GM12864 (cell line): ENCODE data around the gene IGFBP7.
"Not testable (repeated sequence)": the region's sequence is repeated elsewhere in the genome, so short reads cannot be mapped to it uniquely, and the experiment has no call there.

Source experiments
- DNase-seq: peaks from one replicate; pipeline ENCODE4 v3.0.0-alpha.2; 2011; ENCODE audit warnings: low read depth
- H3K4me3 ChIP-seq: 2 replicates; pipeline ENCODE4 v1.5.1; 2011; ENCODE audit warnings: mild to moderate bottlenecking, low read depth, low read length, control low read depth
- TF ChIP-seq, protein P1 (sequence below): IDR thresholded peaks from 2 replicates; pipeline ENCODE4 v1.5.1; 2011; ENCODE audit warnings: low read depth, mild to moderate bottlenecking, moderate library complexity, low read length, control low read depth, inconsistent platforms; ENCODE audit errors: missing control alignments

IGFBP7 gene

GRCh38 chr4:57065730-57066482 lies 44.3 kb downstream of the IGFBP7 start:
- TF ChIP-seq, protein P1, sequence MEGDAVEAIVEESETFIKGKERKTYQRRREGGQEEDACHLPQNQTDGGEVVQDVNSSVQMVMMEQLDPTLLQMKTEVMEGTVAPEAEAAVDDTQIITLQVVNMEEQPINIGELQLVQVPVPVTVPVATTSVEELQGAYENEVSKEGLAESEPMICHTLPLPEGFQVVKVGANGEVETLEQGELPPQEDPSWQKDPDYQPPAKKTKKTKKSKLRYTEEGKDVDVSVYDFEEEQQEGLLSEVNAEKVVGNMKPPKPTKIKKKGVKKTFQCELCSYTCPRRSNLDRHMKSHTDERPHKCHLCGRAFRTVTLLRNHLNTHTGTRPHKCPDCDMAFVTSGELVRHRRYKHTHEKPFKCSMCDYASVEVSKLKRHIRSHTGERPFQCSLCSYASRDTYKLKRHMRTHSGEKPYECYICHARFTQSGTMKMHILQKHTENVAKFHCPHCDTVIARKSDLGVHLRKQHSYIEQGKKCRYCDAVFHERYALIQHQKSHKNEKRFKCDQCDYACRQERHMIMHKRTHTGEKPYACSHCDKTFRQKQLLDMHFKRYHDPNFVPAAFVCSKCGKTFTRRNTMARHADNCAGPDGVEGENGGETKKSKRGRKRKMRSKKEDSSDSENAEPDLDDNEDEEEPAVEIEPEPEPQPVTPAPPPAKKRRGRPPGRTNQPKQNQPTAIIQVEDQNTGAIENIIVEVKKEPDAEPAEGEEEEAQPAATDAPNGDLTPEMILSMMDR = no peak
- no peak for DNase-seq
- H3K4me3 ChIP-seq = no peak overlapping the region

DNA sequence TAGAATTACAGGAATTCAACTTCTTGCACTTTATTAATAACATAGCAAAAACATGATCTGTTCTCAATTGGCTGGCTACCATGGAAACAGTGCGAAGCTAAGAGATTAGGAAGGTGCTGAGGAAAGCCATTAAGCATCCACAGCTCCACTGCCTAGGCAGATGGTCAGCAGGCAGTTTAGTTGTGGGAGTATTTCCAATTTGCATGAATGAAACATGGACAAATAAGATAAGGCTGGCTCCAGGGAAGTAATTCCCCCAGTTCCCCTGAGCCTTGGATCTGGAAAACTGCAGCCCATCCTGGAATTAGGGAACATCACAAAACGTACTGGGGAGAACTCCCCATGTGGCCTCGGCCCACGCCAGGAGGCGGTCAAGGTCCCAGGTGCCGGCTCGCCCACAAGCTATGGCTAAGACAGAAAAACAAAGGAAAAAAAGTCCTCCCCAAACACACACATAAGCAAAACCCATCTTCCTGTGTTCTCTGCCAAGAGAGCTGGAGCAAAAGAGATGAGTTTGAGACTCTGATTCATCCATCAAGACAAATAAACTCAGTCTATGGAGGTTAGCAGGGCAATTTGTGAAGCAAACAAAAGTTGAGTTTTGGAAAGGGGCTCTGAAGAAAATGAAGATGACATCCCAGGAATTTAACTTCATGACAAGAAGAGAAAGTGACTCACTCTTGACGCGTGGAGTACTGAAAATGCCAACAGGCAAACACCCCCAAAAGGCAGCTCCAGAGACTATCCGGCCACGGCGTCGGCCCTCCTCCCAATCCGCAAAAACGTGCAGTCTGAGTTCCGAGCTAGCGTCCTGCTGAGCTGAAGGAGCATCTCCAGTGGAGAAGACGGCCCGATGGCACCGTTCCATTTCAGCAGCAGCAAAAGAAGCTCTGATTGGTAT lies 45.1 kb downstream of the IGFBP7 start:
- TF ChIP-seq, protein P1 = no peak
- no peak for DNase-seq
- no peak overlapping the region for H3K4me3 ChIP-seq

DNA sequence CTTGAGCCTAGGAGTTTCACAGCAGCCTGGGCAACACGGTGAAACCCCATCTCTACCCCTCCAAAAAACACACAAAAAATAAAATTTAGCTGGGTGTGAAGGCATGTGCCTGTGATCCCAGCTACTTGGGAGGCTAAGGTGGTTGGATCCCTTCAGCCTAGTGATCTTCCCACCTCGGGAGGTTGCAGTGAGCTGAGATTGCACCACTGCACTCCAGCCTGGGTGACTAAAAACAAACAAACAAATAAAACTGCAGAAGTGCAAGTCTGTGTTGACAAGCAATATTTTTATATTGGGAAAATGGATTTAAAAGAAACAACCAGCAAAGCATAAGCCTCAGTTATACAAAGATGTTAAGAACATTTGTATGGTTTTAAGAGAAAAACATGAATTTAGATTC lies 46.1 kb downstream of the IGFBP7 start:
- H3K4me3 ChIP-seq = no peak overlapping the region
- TF ChIP-seq, protein P1 = no peak

DNA sequence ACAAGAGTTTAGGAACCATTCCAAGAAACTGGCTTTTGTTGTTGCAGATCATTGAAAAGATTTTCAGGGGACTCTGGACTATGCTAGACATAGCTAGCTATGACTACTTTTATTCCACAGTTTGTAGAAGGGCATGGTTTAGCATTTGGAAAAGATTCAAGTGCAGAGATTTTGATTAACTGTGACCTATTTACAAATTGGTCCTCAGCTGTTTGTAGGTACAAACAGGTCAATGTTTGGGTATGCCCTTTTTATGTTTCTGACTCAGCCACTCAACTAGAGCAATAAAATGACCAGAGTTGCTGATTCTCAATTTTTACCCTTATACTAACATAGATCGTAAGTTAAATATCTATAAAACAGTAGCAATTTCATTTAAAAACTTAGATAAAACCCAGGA lies 46.7 kb downstream of the IGFBP7 start:
- TF ChIP-seq, protein P1 = no peak
- no peak for DNase-seq
- H3K4me3 ChIP-seq = no peak overlapping the region

More for the DNA sequence above, 46.1 kb downstream of the IGFBP7 start:
- no peak for DNase-seq

- no peak overlapping the region for H3K4me3 ChIP-seq
- TF ChIP-seq, protein P1 = no peak
- DNase-seq = no peak
These were observed 48.8 kb downstream of the IGFBP7 start for GRCh38 chr4:57061395-57061794.

DNA sequence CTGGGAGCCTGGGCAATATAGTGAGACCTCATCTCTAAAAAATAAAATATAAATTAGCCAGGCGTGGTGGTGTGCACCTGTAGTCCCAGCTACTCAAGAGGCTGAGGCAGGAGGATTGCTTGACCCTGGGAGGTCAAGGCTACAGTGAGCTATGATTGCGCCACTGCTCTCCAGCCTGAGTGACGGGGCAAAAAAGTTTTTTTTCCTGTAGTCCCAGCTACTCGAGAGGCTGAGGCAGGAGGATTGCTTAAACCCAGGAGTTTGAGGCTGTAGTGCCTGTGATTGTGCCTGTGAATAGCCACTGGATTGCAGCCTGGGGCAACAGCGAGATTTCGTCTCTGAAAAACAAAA lies 49.5 kb downstream of the IGFBP7 start:
- DNase-seq = not testable (repeated sequence)

DNA sequence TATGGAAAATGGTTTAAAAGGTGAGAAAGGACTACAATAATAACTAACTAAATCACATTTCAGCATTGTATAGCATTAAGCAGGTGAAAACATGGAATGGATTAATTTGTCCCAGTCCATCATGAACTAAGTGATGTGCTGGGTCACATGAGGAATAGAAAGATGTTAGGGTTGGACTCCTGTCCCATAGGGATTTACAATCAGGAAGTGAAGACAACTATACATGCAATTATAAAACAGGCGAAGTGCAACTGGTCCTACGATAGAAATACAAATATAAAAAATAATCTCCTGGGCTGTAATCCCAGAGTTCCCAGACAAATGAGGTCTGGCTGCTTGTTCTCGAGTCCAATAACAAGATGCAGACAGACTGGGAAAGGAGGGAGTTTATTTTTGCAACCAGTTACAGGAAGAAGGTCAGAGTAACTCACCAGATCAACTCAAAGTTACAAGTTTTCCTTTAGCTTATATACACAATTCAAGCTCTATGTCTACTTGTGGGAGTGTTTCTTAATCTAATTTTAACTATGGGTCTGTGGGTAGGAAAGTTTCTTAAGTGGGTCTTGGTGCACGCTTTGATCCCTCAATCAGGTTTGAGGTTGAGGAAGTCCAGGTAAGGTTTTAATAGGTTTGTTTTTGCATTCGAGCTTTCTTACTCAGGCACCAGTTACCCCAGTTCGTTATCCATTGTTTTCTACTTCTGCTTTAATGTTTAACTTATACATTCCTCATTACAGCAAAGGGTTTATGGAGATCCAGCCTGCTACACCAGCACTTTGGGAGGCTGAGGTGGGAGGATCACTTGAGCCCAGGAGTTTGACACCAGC lies 50.1 kb downstream of the IGFBP7 start:
- H3K4me3 ChIP-seq = no peak overlapping the region
- DNase-seq = no peak
- TF ChIP-seq, protein P1 = no peak

More for the DNA sequence above, 49.5 kb downstream of the IGFBP7 start:
- not testable (repeated sequence) for H3K4me3 ChIP-seq
